CD4-positive, alpha-beta T cell treated with Interleukin-2 at 100 ng/mL for 4 hours (primary cell): ENCODE results near the gene SYDE2.
"Not testable (repeated sequence)": the region's sequence is repeated elsewhere in the genome, so short reads cannot be mapped to it uniquely, and the experiment has no call there.

Source experiments
- DNase-seq: peaks from one replicate; pipeline ENCODE4 v3.0.0-alpha.2; 2020; ENCODE audit warnings: low spot score

Gene SYDE2

DNA sequence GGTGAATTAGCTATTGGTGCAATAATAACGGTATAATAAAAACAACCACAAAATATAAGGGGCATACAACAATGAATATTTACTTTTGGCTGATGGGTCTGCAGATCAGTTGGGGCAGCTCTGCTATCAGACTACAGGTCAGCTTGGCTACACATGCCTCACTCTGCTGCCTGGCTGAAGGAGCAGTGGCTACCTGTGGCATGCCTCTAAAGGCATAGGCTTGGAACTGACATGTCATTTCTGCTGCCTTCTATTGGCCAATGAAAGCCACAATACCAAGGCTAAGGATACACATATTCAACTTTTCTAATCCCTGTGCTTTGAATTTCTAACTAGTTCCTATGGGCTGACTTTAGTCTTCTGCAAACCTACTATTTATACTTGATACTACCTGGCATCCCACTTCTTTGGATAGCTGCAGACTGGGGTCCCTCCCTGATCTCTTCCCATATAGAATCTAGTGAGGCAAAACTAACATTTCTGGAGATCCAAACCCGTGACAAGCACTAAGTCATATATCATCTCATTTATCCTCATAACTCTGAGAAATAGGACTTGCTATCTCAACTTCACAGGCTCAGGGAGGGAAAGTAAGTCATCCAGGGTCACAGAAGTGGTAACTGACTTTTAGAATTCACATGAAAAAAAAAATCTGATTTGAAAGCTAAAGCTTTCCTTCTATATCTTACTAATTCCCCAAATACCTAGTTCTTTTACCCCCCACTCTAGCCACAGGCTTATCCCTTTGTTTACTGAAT, 19.2 kb upstream of the SYDE2 start:
- DNase-seq = no peak

DNA sequence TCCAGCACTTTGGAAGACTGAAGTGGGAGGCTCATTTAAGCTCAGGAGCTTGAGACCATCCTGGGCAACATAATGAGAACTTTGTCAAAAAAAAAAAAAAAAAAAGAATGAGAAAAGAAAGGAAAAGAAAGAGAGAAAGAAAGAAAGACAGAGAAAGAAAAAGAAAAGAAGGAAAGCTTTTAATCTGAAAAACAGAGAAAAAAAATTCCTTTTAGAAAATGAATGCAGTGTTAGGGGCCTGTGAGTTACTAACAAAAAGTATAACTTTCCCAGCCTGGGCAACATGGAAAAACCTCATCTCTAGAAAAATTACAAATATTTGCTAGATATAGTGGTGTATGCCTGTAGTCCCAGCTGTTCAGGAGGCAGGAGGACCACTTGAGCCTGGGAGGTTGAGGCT, 15.9 kb upstream of the SYDE2 start:
- no peak for DNase-seq

DNA sequence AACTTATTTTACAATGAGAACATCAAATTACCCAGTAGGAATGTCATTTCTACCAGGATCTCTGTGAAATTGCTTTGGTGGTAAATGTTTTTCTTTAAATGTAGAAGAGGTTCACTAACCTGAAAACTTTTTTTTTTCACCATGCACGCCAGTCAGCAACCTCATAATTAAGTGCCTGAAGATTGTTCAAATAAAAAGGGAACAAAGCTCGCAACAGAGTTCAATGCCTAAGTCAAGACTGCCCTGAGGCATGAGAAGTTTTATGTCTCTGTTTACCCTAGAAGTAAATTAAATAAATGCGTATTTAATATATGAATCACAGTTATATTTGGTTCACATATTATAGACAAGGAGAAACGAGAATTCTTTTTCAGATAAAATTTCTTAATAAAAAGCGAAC, 13.8 kb upstream of the SYDE2 start:
- no peak for DNase-seq

DNA sequence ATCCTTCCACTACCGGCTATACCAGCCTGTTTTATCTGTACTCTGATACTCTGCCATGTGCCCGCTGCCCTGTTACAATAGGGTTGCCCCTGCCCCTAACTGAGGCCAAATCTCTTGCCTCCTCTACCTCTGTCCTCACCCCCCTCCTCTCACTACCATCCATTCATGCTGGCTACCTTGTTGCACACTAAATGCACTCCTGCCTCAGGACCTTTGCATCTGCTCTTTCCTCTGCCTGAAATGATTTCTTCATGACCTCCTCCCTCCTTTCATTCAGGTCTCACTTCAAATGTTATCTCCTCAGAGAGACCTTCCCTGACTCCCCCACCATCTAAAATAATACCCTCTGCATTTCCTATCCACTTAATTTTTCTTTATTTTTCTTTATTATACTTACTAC, 7.7 kb upstream of the SYDE2 start:
- DNase-seq = no peak

DNA sequence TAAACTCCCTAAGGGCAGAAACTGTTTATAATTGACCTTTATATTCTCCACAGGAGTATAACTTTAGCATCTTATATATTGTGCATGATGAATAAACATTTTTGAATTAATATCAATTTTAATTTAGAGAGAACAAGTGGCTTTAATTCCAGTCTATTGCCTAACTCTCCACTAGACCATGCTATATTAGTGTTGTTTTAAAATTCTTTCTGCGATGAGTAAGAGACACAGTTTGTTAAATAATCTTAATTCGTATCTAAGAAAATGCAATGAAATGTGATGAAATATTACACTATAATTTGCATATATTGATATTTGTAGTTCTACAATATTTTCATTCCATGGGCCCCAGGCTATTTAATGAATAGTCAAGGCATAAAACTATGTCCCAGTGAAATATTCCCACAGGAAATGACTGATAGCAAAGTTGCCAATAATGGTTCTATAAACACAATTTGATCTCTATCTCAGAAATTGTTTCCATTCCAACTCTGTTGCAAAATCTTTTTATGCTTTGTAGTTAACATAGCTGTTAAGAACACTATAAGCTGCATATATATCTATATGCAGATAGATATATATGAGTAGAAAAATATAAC, 2.9 kb upstream of the SYDE2 start:
- DNase-seq = no peak

DNA sequence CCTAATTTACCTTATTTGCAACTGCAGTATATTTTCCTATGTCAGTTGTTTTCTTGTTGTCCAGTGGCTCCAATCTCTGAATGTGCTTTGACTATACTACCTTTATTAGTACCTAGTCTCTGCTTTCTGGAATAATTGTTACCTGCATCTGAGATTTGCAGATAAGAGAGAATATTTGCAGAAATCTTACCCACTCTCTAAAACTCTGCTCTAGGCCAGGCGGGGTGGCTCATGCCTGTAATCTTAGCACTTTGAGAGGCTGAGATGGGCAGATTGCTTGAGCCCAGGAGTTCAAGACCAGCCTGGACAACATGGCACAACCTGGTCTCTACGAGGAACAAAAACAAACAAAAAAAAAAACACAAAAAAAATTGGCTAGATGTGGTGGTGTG, 2.0 kb upstream of the SYDE2 start:
- no peak for DNase-seq

DNA sequence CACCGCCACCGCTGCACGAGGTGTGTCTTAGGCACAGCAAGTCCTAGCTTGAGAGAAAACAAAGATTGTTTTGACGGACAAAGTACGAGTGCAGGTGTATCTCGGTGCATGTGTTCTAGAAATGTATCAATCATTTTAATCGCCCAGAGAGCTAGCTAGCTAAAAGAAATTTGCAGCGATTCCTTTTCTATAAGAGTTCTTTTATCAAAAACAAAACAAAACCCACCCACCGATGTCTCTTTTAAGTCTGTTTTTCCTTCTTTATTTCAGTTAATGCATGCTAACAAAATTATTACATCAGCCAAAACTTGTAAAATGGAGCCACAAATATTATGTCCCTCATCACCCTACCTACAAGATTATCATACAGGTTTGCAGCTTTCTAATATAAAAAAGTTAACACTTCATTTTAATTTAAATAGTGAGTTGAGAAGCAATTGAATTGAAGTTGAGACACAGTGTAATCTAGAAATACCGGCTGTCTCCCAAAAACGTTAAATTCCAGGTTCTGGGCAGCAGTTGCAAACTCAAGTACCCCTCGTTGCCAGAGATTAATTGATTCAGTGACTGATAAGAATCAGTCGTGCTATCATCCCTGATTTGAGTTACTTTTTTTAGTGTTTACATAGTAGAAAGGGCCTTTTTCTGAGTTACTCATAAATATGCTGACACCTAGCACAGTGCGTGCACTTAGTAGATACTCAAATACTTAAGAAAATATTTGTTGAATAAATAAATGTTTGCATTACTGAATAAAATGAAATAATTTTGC, 1.5 kb upstream of the SYDE2 start:
- no peak for DNase-seq

DNA sequence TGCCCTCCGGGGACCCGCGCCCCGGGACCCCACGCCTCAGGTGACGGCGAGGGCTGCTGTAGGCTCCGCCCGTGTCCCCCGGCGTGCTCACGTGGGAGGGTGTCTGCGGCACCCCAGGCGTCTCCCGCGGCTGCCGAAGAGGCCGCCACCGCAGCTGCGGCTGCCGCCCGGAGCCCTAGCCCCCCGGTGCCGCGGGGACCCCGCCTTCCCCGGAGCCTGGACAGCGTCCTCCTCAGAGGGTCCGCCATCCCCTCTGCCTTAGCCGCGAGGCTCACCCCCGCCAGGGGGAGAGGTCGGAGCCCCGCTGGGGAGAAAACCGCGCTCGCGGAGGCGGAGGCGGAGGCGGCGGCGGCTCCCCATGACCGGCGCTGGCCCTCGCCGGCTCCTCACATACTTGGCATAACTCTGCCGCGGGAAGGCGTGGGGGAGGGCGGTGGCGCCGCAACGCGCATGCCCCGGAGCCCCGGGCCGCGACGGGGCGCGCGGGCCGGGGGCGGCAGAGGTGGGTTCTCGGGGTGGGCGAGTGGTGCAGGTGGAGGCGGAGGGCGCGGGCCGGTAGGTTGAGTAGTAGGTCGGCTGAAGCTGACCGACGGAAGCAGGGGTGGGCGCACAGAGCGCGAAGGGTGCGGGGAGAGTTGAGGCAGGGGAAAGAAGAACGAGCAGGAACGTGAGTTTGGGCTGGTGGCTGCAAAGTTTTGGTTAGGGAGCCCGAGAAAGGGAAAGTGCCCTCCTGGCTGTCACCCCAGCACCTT, 700 bp upstream of the SYDE2 start:
- DNase-seq = peak; percentile 67

DNA sequence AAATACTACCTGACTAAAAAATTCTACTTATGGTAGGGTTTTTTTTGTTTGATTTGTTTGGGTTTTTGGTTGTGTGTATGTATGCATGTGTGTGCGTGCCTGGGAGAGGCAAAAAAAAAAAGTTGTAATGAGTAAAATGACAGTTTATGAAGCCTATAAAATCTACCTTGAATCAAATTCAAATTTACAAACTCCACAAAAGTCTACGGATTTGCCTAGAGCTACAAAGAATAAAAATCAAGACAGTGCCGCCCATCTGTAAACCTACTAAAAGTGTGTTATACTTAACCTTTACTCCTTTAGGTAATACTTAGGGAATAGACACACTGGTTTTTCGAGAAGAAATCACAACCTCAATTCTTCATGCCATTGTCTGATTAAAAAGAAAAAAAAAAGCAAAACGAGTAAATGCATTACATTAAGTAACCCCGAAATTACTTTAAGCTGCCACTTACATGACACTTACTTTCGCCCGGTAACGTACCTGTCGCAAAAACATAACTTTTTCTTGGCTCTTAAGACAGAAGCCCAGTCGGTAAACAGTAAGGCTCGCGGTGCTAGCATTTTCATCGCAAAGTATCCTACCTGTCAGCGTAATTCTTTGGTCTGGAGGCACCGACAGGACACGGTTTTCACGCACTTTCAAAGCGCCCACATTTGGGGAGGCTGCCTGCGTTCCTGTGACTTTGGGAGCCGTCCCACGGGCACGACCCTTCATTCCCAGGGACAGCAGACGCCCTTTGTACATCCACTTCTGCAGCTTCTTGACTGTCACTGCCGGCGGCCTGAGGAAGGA, 951 bp downstream of the SYDE2 start:
- DNase-seq = peak; percentile 22

DNA sequence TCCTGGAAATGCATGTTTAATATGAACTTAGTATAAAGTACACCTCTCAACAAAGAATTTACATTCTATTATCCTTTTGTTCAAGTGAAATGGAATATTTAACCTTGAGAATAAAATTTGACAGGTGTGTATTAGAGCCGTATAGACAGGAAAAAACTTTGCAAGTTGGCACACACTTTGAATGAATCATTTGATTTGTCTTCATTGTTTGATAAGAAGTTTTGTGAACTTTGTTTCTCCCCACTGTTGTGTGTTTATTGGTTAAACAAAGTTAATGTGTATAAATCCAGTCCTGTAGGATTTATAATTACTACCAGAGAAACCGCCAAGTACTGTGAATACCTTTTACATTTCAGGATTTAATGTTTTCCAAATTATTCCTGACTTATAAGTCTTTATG, 2.0 kb downstream of the SYDE2 start:
- no peak for DNase-seq

DNA sequence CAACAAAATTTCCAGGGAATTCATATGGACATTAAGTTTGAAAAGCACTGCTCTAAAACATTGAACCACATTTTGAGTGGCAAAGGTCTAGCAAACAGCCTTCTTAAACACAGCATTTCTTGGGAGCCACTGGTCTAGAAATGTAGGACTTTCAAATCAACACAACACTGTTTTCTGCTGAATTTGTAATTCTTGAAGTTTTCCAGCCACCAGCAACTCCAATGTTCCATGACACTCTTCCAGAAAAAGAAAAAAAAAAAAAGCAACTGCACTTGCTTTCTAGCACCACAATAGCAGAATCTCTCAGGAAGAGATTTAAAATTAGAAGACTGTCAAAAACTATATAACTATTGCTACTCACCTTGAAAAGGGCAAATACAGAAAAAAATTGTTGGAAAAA, 4.5 kb downstream of the SYDE2 start:
- DNase-seq = no peak

DNA sequence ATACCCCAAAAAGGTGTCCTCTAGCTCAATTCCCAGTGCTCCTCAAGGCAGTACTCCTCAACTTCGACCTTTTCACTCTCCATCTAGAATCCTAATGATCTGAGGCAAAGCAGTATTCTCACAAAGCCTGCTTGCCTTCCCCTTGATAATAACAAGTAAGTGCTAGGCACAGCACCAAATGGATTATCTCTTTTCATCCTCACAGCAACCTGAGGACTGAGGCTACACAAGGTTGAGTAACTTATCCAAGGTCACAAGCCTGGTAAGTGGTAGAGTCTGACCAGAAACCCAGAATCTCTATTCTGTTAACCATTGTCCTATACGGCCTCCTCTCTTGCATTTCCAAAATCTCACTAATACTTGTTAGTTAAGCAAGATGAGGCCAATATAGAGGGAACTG, 5.1 kb downstream of the SYDE2 start:
- no peak for DNase-seq

DNA sequence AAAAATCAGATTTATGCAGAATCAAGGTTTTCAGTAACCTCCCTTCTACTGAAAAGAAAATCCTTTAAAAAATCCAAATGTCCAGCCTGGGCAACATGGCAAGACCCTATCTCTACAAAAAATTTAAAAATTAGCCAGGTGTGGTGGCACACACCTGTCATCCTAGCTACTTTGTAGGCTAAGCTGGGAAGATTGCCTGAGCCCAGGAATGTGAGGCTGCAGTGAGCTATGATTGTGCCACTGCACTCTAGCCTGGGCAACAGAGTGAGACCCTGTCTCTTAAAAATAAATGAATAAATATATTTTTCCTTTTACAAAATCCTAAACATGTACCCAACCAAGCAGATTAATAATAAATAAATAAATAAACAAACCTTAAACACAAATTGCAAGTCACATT, 8.7 kb downstream of the SYDE2 start:
- not testable (repeated sequence) for DNase-seq

DNA sequence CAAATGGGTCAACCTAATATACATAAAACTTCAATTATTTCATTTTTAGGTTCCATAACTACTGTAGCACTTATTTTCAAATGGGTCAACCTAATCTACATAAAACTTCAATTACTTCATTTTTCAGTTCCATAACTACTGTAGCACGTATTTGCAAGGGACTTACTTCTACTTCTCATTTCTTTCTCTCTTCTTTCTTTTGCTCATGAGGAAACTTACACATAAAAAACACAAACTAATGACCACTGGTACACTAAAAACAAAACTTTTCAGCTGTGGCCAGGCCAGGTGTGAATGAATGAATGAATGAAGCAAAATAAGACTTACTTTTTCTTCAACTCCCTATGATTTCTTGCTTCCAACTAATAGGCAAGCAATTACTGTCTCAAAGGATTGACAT, 11.7 kb downstream of the SYDE2 start:
- DNase-seq = no peak

DNA sequence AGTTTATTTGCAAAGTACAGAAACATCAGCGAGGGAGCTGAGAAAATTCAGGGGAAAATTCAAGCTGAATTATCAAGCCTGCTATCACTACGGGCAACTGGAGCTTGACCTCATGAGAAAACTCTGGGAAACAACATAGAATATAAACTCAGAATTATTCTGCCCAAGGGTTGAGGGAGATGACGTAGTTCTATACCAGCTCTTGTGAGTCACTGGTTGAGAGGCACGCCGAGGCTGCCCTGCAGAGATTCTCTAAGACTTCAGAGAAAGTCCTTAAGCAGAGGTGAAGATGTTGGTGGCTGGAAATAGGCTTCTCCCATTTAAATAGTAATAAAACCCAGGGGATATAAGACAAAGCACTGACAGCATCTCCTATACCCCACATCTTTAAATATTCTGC, 12.3 kb downstream of the SYDE2 start:
- DNase-seq = no peak

DNA sequence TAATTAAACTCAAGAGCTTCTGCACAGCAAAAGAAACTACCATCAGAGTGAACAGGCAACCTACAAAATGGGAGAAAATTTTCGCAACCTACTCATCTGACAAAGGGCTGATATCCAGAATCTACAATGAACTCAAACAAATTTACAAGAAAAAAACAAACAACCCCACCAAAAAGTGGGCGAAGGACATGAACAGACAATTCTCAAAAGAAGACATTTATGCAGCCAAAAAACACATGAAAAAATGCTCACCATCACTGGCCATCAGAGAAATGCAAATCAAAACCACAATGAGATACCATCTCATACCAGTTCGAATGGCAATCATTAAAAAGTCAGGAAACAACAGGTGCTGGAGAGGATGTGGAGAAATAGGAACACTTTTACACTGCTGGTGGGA, 13.8 kb downstream of the SYDE2 start:
- not testable (repeated sequence) for DNase-seq

DNA sequence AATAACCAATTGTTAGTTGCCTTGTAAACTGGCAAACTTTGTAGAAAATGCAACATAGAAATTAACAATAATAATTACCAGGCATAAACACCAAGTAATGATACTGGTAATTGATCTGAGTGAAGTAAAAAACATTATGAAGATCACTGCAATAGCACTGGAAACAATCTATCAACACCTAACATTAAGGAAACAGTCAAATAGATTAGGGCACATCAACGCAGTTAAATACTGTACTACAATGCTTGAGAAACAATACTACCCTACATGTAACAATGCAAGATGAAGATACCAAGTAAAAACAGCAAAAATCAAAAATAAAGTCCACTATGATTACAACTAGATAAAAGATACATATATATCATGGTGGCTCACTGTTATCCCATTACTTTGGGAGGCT, 16.6 kb downstream of the SYDE2 start:
- DNase-seq = no peak

DNA sequence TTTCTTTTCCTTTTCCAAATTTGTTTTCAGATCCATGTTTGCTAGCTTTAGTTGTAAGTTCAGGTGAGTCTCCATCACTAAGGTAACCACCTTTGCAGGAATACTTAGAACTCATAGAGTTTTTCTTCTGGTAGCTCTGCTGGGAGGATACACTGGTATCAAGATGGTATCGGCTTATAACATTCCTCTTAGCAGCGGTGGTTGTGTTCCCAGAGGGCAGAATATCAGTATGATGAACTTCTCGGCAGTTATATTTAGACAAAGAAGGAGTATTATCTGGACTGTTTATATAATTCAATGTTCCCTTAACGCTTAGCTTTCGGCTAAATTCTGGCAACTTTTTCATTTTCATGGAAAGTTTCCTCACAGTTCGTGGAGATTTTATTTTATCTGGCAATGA, 18.1 kb downstream of the SYDE2 start:
- no peak for DNase-seq

DNA sequence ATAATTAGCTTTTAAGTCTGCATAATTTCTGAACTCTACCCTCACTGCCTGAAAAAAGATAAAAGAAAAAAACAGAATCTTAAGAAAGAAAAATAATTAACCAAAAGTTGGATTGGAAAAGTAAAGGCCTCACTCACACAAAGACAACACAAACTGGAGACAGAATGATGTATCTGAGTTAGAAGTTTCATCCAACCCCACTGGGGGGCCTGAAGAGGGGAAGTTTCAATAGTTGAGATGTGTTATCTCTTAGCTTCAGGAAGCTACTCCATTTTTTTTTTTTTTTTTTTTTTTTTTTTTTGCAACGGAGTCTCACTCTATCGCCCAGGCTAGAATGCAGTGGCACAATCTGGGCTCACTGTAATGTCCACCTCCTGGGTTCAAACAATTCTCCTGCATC, 19.9 kb downstream of the SYDE2 start:
- DNase-seq = no peak

DNA sequence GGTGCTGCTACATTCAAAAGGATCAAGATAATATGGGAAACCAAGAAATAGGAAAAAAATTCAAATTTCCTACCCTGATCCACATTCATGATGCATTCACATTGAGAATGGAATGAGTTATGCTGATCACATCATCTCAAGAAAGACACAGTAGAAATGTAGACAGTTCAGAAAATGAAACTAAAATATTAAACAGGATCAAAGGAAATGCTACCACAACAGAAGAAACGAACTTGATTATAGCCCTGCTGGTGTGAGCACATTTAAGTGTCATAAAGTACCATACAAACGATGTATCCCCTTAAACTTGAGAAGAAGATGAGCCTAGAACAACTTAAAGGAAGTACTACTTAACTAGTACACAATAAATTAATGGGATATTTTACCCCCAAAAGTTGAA, 21.3 kb downstream of the SYDE2 start:
- DNase-seq = peak; percentile 42

DNA sequence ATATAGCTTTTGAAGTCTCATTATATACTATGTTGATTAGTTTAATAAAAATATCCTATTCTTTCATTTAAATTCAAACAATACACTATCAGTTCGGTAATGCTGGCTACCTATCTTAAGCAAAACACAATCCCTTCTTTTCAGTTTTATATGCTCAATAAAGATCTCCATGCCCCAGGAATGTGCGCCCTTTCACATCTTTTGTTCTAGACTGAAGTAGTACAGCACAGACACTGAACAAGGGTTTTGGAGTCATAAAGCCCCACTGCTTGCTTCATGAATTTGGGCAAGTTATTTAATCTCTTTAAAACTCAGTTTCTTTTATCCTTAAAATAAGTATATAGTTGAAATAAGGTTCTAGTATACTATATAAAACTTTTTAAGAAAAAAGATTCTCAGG, 22.4 kb downstream of the SYDE2 start:
- DNase-seq = no peak

DNA sequence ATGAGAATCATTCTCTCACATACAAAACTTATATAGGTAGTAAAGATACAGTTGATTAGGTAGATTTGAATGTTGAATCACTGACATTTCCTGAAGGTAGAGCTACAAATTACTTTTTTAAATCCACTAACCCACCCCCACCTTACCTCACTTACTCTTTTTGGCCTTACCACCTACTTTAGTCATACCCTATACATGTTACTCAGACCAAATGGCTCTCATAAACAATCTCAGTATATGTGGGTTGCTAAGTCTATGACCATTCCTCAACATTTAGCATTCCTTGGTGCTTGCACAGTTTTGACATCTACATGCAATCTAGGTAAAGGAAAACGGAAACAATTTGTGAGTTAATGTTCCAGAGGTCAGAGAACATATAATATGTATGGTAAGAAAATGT, 26.3 kb downstream of the SYDE2 start:
- no peak for DNase-seq
